Right hindlimb (tissue), 1 donor: ENCODE measurements around the gene AFF2.

Experiments used
- DNase-seq: peaks from one replicate; pipeline ENCODE4 v3.0.0-alpha.2; 2018

The AFF2 gene

DNA sequence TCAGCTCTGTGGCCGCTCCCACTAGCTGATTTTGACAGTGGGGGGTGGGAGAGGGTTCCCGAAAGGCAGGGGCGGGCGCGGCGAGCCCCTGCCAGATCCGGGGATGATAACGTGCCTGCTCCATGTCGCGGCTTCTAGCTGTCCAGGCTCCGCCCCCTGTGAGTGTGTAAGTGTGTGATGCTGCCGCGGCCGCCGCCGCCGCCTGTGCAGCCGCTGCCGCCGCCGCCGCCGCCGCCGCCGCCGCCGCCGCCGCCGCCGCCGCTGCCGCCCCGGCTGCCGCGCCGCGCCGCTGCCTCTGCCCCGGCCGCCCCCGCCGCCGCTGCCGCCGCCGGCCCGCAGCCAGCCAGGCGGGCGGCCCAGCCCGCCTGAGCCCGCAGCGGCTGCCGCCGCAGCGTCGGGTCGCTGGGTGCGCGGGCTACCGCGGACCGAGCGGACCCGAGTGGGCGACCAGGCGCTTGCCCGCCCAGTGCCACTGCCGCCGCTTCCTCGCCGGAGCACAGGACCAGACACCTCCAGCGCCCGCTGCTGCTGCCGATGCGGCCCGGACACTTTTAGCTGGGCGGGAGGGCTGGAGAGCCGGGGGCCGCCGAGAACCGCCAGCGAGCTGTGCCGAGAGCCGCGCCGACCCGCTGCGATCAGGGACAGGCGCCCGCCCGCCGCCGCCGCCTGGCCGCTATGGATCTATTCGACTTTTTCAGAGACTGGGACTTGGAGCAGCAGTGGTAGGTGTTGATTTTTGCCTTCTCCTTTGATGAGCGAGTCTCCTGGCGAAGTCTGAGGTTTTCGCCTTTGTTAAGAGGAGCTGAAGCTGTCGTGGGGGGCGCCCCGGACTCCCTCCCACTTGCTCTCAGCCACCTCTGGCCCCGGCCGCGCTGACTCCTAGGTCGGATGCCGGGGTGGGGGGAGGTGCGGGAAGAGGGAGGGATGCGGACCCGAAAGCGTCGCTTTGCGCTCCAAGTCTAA lies at the start of gene AFF2:
Gene AFF2 (plus strand): TSS at position 195 of the 963 bp plus-strand sequence. CDS start 481 bp downstream, at position 676.
- peak; percentile 55 for DNase-seq

DNA sequence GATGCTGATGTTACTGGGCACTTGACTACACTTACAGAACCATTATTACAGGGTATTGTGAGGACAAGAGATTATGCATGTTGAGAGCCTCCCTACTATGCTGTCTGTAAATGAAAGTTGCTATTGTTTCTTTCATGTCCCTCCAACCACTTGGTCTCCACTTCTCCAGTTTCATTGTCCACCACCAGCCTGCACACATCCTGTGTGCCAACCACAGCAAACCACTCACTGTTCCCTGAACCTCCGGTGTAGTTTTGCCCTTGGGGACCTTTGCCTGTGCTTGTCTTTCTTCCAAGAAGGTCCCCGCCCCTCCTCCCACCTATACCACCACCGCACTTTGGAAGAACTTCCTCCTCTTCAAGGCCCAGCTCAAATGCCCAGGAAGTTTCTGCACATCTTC lies 43.1 kb upstream of the AFF2 start:
- DNase-seq: no peak

- DNase-seq: no peak
Observed at GRCh38 chrX:148459343-148459742, 41.1 kb upstream of the AFF2 start.

- DNase-seq: no peak
Observed at GRCh38 chrX:148466292-148466691, 34.1 kb upstream of the AFF2 start.

- no peak for DNase-seq
Observed at GRCh38 chrX:148470324-148470723, 30.1 kb upstream of the AFF2 start.

GRCh38 chrX:148474030-148474429 lies 26.4 kb upstream of the AFF2 start:
- DNase-seq: no peak

DNA sequence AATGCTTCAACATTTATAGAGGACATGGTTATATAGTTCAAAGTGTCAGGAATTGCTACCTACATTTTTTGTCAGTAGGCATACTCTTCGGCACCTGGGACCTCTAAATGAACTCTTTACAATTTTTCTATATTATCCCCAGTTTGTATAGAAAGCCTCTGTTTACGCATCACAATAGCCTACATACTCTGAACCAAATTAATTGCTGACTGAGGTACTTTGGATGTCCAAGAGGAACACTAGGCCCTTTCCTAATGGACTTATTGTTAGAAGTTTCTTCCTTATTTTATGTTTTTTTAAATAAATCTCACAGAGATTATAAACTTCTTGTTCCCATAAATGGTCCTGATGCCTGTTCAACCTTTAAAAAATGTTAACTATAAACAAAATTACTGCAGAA lies 8.4 kb upstream of the AFF2 start:
- DNase-seq: no peak

- DNase-seq: no peak
Observed at GRCh38 chrX:148495176-148495575, 5.2 kb upstream of the AFF2 start.

DNA sequence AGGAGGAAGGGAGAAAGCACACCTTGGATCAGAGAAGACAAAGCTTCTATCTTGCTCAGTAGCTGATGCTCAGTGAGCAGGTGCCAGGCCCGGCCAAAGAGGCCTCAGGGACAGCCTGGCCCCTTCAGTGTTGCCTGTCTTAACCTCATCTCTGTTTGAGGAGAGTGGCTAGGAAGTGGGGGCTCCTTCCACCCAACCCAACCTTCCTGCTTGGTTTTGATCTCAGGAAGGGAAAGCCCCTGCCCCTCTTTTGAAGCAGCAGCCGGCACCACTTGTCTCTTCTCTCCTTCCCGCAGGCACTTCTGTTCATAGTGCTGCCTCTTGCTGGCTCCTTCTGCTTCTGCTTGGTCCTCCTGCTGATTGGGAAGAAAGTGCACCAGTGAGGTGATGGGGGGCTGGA lies 2.4 kb upstream of the AFF2 start:
- no peak for DNase-seq

DNA sequence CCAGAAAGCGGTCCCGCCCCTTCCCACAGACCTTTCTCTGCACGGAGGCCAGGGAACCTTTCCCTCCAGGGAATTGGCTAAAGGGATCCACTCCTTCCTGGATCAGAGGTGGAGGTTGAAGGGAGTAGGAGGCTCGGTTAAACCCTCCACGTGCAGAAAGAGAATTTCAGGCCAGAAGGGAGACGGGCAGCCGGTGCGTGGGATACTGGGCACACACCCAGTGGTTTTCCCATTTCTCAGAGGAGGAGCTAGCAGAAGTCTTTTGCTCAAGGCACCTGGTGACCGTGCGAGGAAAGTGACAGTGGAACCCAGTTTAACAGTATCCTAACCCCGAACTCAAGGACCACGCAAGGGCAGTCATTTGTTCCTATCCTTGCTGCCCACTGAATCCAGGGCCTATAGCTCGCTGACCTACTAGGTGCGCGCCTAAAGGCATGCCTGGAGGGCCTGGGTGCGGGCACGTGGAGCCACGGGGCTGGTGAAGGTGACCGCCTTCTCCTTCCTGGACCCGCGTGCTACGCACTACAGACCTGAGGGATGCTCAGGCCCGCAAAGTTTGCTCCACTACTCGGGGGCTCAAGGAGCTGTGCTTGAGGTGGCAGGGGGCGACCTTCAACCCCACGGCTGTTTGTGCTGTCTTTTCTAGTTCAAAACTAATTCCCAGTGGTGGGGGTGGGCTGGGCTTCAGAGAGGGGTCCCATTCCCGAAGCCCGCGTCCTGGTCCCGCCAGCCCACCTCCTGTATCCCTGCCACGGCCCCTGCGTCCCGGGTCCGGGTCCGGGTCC lies 587 bp upstream of the AFF2 start:
- no peak for DNase-seq

DNA sequence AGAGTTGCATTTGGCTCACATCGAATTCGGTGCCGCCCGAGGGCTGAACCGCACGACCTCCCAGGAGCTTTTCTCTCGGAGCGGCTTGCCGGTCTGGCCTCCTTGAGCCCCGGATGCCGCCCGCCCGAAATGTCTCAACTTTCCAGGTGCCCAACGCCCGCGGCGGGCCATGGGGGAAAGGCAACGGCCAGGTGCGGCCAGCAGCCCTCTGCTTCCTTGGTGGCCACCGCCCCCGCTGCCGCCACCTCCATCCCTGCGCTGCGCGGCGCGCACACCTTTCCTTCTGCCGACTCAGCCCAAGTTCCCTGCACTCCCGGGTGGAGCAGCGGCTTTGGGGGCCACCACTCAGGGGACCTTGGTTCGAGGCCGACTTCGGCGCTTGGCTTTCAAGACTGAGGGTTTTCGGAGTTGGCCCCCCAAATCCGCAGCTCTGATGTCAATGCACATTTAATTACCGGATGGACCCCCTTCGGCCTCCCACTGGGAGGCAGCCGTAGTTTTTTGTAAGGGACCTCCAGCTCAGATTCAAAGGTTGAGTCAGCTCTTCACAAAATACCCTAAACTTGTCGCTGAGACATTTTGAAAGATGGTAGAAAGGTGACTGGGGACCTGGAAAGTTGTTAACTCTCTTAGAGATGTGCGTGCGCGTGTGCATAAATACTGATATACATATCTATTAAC lies 1.1 kb downstream of the AFF2 start:
- no peak for DNase-seq

DNA sequence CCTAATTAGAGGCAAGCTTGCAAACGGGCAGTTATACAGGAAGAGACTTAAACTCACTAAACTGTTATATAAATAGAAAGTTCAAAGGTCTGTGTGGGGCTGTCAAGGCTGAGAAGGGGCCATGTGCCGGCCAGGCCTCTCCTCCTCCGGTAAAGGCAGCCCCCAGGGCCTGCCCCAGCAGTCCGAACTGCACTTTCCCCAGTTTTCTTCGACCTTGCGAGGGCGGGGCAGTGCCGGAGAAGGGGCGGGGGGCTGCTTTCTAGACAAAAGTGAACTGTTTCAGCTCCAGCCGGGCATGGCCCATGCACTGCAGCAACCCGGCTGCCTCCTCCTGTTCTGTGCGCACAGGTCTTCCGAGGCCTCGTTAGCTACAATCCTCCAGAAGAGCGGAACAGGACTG lies 4.1 kb downstream of the AFF2 start:
- DNase-seq: no peak

DNA sequence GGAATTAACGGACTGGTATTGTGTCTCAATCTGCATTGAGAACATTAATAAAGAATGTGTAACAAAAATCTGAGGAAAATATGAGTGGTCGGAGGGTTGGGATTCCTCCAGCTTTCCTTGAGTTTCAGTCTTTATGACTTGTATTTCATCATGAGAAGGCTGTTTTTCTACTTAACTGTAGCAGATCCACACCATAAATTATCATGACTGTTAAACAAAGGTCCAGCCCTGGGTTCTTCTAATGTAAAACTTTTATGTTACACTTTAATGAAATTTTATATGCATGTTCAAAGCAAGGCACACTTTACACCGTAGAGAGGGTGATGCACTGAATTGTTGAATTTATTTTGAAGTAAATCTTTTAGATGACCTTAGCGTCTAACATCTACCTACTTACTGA lies 7.0 kb downstream of the AFF2 start:
- no peak for DNase-seq

GRCh38 chrX:148512453-148512852 lies 12.0 kb downstream of the AFF2 start:
- DNase-seq: no peak

DNA sequence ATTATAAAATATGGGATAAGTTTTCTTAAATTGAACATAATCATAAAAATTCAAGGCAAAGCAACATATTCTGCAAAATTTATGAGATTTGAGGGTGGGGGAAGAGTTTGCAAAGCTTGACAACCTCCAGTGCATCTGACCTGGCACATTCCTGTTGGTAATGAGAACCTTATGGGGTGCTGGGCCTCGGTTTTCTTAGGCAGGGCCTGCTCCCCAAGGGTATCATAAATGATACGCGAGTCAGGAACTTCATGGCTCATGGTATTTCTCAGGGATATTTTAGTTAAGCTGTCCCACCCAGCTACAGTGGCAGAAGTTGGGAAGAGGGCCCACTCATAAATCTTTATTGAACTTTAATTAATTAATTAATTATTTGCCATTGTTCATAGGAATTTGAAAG lies 13.2 kb downstream of the AFF2 start:
- DNase-seq: no peak

DNA sequence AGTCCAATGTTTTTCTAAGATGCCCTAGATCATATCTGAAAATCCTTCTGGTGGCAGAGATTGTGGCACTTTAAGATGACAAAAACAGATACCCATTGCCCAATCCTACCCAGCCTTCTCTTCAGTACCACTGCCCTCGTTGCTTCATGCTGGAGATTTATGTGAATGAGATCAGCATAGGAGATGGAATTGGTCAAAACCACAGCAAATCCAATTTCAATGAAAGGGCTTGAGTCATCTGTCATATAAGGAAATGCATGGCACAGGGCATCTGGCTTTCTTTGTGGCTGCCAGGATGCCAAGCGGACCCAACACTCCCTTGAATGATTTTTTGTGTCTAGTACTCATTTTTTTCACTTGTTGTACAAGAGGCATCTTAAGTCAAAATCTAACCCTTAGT lies 16.8 kb downstream of the AFF2 start:
- DNase-seq: no peak

GRCh38 chrX:148522006-148522405 lies 21.6 kb downstream of the AFF2 start:
- no peak for DNase-seq

- no peak for DNase-seq
Observed at GRCh38 chrX:148523303-148524080, 23.1 kb downstream of the AFF2 start.

DNA sequence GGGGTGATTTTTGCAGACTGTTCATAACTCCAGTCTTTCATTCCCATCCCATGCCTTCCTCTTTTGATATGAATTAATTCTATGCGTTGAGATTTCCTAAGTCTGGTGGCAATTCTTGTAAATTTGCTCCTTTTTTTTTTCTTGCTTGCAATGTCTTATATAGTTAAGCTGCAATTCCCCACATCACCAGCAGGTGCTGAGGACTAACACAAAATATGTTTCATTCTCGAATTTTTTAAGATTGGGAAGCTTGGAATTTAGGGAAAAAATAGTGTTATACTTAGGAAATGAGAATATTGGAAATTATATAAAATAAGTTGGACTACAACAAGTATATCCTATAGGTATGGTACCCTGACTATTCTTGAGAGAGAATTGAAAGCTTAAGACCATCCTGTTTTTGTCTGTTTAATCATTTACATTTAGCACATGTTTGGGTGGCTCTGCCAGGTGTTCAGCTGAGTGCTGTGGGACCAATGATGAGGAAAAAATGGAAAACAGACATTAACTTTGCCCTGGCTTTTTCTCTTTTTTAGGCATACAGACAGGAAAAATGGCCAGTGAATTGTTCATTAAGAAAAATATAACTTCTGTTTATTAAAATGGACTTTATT lies 30.2 kb downstream of the AFF2 start:
- DNase-seq: no peak

GRCh38 chrX:148534291-148534690 lies 33.9 kb downstream of the AFF2 start:
- DNase-seq: no peak

GRCh38 chrX:148535639-148536038 lies 35.2 kb downstream of the AFF2 start:
- no peak for DNase-seq

GRCh38 chrX:148536961-148537360 lies 36.5 kb downstream of the AFF2 start:
- no peak for DNase-seq
